Gastroesophageal sphincter (tissue), 3 donors: ENCODE results near the gene ANKRD9.

Source experiments
- CTCF ChIP-seq, 4 experiments: fragments of 200-600 bp in 2 of 4; fragments of 450-650 bp in 2 of 4; sonication (generic) in 1 of 4; IDR thresholded peaks; one replicate each; pipeline ENCODE4 v1.5.1; 2017 to 2019; ENCODE audit warnings: antibody characterized with exemption in 4 of 4, mild to moderate bottlenecking in 2 of 4, moderate library complexity in 2 of 4
- EP300 ChIP-seq: sonication (generic); formaldehyde crosslinking; IDR thresholded peaks from one replicate; pipeline ENCODE4 v1.6.1; 2017; ENCODE audit warnings: antibody characterized with exemption, mild to moderate bottlenecking
- POLR2A ChIP-seq, 2 donors: fragments of 450-650 bp; IDR thresholded peaks; one replicate each; pipeline ENCODE4 v1.6.1; 2017; ENCODE audit warnings: antibody characterized with exemption in 2 of 2, mild to moderate bottlenecking in 2 of 2, moderate library complexity in 1 of 2
- POLR2AphosphoS5 ChIP-seq: sonication (generic); formaldehyde crosslinking; IDR thresholded peaks from one replicate; pipeline ENCODE4 v1.6.1; 2017; ENCODE audit warnings: antibody characterized with exemption

GRCh38 chr14:102544747-102545460 lies 35.3 kb upstream of the ANKRD9 start:
- TF ChIP-seq CTCF (IDR thresholded peaks at IDR 0.05) = no peak
- TF ChIP-seq POLR2AphosphoS5 = no peak
- TF ChIP-seq POLR2A (IDR thresholded peaks at IDR 0.05) = no peak
- no peak for TF ChIP-seq EP300
